SK-N-SH treated with all-trans-retinoic acid at 6 μM for 48 hours (cell line): ENCODE data around the gene VEGFC.

Experiments used
- ATAC-seq: fragments of 200-7000 bp; cut with Tn5 transposase; 3 replicates; pipeline ENCODE4 v1.9.1; 2020; ENCODE audit warnings: mild to moderate bottlenecking, moderate library complexity
- ARNTL ChIP-seq: fragments of 450-650 bp; formaldehyde crosslinking; IDR thresholded peaks from 2 replicates; pipeline ENCODE4 v1.5.0; 2020; ENCODE audit warnings: low read depth, mild to moderate bottlenecking, moderate library complexity, borderline replicate concordance
- BACH2 ChIP-seq: fragments of 250-450 bp; sonication (Bioruptor Pico); IDR thresholded peaks from 2 replicates; pipeline ENCODE4 v1.9.0; 2021; ENCODE audit warnings: mild to moderate bottlenecking, borderline replicate concordance
- CREB5 ChIP-seq: fragments of 250-450 bp; sonication (Bioruptor Pico); IDR thresholded peaks from 2 replicates; pipeline ENCODE4 v1.5.1; 2020; ENCODE audit warnings: low read depth, mild to moderate bottlenecking, moderate library complexity
- CSDC2 ChIP-seq: fragments of 250-450 bp; sonication (Bioruptor Pico); IDR thresholded peaks from 2 replicates; pipeline ENCODE4 v1.5.0; 2020; ENCODE audit warnings: mild to moderate bottlenecking, moderate library complexity
- CSRNP3 ChIP-seq: fragments of 250-450 bp; sonication (Bioruptor Pico); IDR thresholded peaks from 2 replicates; pipeline ENCODE4 v1.5.1; 2021; ENCODE audit warnings: mild to moderate bottlenecking, moderate library complexity
- ESRRG ChIP-seq: fragments of 250-450 bp; sonication (Bioruptor Pico); IDR thresholded peaks from 2 replicates; pipeline ENCODE4 v1.6.1; 2021; ENCODE audit warnings: mild to moderate bottlenecking
- ISL1 ChIP-seq: fragments of 250-450 bp; sonication (Bioruptor Pico); IDR thresholded peaks from 2 replicates; pipeline ENCODE4 v2.1.2; 2022; ENCODE audit warnings: mild to moderate bottlenecking, moderate library complexity
- OSR1 ChIP-seq: fragments of 250-450 bp; sonication (Bioruptor Pico); IDR thresholded peaks from 2 replicates; pipeline ENCODE4 v1.8.0; 2022; ENCODE audit warnings: moderate library complexity, mild to moderate bottlenecking, inconsistent platforms
- PATZ1 ChIP-seq: fragments of 250-450 bp; sonication (Bioruptor Pico); IDR thresholded peaks from 2 replicates; pipeline ENCODE4 v1.8.0; 2020; ENCODE audit warnings: mild to moderate bottlenecking, moderate library complexity, borderline replicate concordance
- POU6F1 ChIP-seq: fragments of 250-450 bp; sonication (Bioruptor Pico); IDR thresholded peaks from 2 replicates; pipeline ENCODE4 v1.8.0; 2021; ENCODE audit warnings: low read depth, mild to moderate bottlenecking, moderate library complexity, borderline replicate concordance
- PPARA ChIP-seq: fragments of 250-450 bp; sonication (Bioruptor Pico); IDR thresholded peaks from 2 replicates; pipeline ENCODE4 v1.5.0; 2020; ENCODE audit warnings: mild to moderate bottlenecking, borderline replicate concordance
- RARB ChIP-seq: fragments of 250-450 bp; sonication (Bioruptor Pico); IDR thresholded peaks from 2 replicates; pipeline ENCODE4 v1.8.0; 2021; ENCODE audit warnings: mild to moderate bottlenecking, moderate library complexity
- SNAI2 ChIP-seq: fragments of 250-450 bp; sonication (Bioruptor Pico); IDR thresholded peaks from 2 replicates; pipeline ENCODE4 v1.5.0; 2020; ENCODE audit warnings: mild to moderate bottlenecking, moderate library complexity
- TOX ChIP-seq: fragments of 250-450 bp; sonication (Bioruptor Pico); IDR thresholded peaks from 2 replicates; pipeline ENCODE4 v1.8.0; 2021; ENCODE audit warnings: mild to moderate bottlenecking, moderate library complexity, borderline replicate concordance
- TSHZ2 ChIP-seq: fragments of 250-450 bp; sonication (Bioruptor Pico); IDR thresholded peaks from 2 replicates; pipeline ENCODE4 v1.5.0; 2020; ENCODE audit warnings: mild to moderate bottlenecking, moderate library complexity
- ZC3H10 ChIP-seq: fragments of 250-450 bp; sonication (Bioruptor Pico); IDR thresholded peaks from 2 replicates; pipeline ENCODE4 v1.5.1; 2021; ENCODE audit warnings: mild to moderate bottlenecking, moderate library complexity
- ZFP3 ChIP-seq: fragments of 250-450 bp; sonication (Bioruptor Pico); IDR thresholded peaks from 2 replicates; pipeline ENCODE4 v1.5.0; 2020; ENCODE audit warnings: mild to moderate bottlenecking, moderate library complexity
- ZFP30 ChIP-seq: fragments of 450-650 bp; formaldehyde crosslinking; IDR thresholded peaks from 2 replicates; pipeline ENCODE4 v1.5.0; 2022; ENCODE audit warnings: mild to moderate bottlenecking, moderate library complexity
- ZNF70 ChIP-seq: fragments of 450-650 bp; formaldehyde crosslinking; IDR thresholded peaks from 2 replicates; pipeline ENCODE4 v1.5.0; 2020; ENCODE audit warnings: mild to moderate bottlenecking, moderate library complexity
- ZNF8 ChIP-seq: fragments of 450-650 bp; formaldehyde crosslinking; IDR thresholded peaks from 2 replicates; pipeline ENCODE4 v1.5.0; 2020; ENCODE audit warnings: mild to moderate bottlenecking, moderate library complexity

The VEGFC gene

GRCh38 chr4:176791591-176792325, 964 bp downstream of the VEGFC start:
- no peak for ATAC-seq
- TF ChIP-seq BACH2 (CRISPR knock-in tag) (no peak), ZFP30 (no peak), ZFP3 (CRISPR knock-in tag) (no peak), CSRNP3 (CRISPR knock-in tag) (no peak), PATZ1 (CRISPR knock-in tag) (no peak), CSDC2 (CRISPR knock-in tag) (no peak), CREB5 (CRISPR knock-in tag) (no peak), RARB (CRISPR knock-in tag) (no peak), ZNF70 (no peak), PPARA (no peak), ZC3H10 (CRISPR knock-in tag) (no peak), POU6F1 (CRISPR knock-in tag) (no peak), SNAI2 (CRISPR knock-in tag) (no peak), ESRRG (no peak), OSR1 (CRISPR knock-in tag) (no peak), ARNTL (no peak), TOX (CRISPR knock-in tag) (no peak), ZNF8 (CRISPR knock-in tag) (no peak)

GRCh38 chr4:176790398-176790797, 2.3 kb downstream of the VEGFC start:
- TF ChIP-seq ARNTL (no peak), ZC3H10 (CRISPR knock-in tag) (no peak), ESRRG (no peak), OSR1 (CRISPR knock-in tag) (no peak), TSHZ2 (CRISPR knock-in tag) (no peak), ZFP30 (no peak), BACH2 (CRISPR knock-in tag) (no peak), ISL1 (CRISPR knock-in tag) (no peak), RARB (CRISPR knock-in tag) (no peak), ZNF70 (no peak), ZNF8 (CRISPR knock-in tag) (no peak), ZFP3 (CRISPR knock-in tag) (no peak), SNAI2 (CRISPR knock-in tag) (no peak), TOX (CRISPR knock-in tag) (no peak), PATZ1 (CRISPR knock-in tag) (no peak)
- ATAC-seq = no peak
